B cell (primary cell): ENCODE results near the gene LCE1F. TPM values are rescaled to one million over a fixed set of nuclear protein-coding genes. Genes with fewer than 3 reads are reported as not detected.

Source experiments
- ATAC-seq: fragments of 200-7000 bp; cut with Tn5 transposase; one replicate; pipeline ENCODE4 v1.10.0; 2021; ENCODE audit warnings: low read depth, mild to moderate bottlenecking, moderate number of reproducible peaks, moderate library complexity
- CTCF ChIA-PET: fragments of 350-600 bp; sonication (Branson Sonifier 250); formaldehyde crosslinking; loops from one replicate; lab custom pipeline; 2021; ENCODE audit warnings: antibody characterized with exemption, inconsistent platforms; lab: Charles Lee
- POLR2A ChIA-PET: fragments of 350-600 bp; sonication (Branson Sonifier 250); formaldehyde crosslinking; loops from one replicate; lab custom pipeline; 2021; ENCODE audit warnings: antibody characterized with exemption; lab: Charles Lee
- DNase-seq: peaks from one replicate; pipeline ENCODE4 v3.0.0; 2013
- H2AFZ ChIP-seq: 2 replicates; pipeline ENCODE4 v1.6.1; 2012; ENCODE audit warnings: mild to moderate bottlenecking, low read depth, low read length; ENCODE audit not compliant: insufficient read depth, poor library complexity, severe bottlenecking
- H3K27ac ChIP-seq, 2 donors: 1 replicate in 1 of 2; 2 replicates in 1 of 2; pipeline ENCODE4 v1.5.1; 2012 to 2013; ENCODE audit warnings: low read length in 2 of 2, mild to moderate bottlenecking in 2 of 2, moderate library complexity in 1 of 2
- H3K27me3 ChIP-seq, 4 experiments: fragments of 200-600 bp in 1 of 4; sonication (generic) in 1 of 4; replicated peaks in 1 of 4; 1 replicate in 2 of 4; 2 replicates in 2 of 4; pipeline versions ENCODE4 v1.6.1 to v1.7.0; 2013 to 2016; ENCODE audit warnings: low read length in 3 of 4, mild to moderate bottlenecking in 2 of 4, mixed read lengths in 1 of 4, moderate library complexity in 1 of 4; ENCODE audit not compliant: insufficient read depth in 4 of 4, control insufficient read depth in 3 of 4; ENCODE audit errors: control extremely low read depth in 1 of 4
- H3K36me3 ChIP-seq, 2 experiments: replicated peaks in 1 of 2; 1 replicate in 1 of 2; 2 replicates in 1 of 2; pipeline versions ENCODE4 v1.6.1 to v1.7.1; 2013; ENCODE audit warnings: low read length in 1 of 2; ENCODE audit not compliant: insufficient read depth in 2 of 2, control insufficient read depth in 1 of 2; ENCODE audit errors: control extremely low read depth in 1 of 2, extremely low read depth in 1 of 2
- H3K4me1 ChIP-seq, 2 donors: fragments of 200-600 bp in 1 of 2; sonication (generic) in 1 of 2; 1 replicate in 1 of 2; 2 replicates in 1 of 2; pipeline versions ENCODE4 v1.5.1 to v1.6.1; 2013 to 2017; ENCODE audit warnings: low read length in 2 of 2; ENCODE audit not compliant: control insufficient read depth in 2 of 2, insufficient read depth in 2 of 2
- H3K4me2 ChIP-seq: replicated peaks from 2 replicates; pipeline ENCODE3; 2012; ENCODE audit warnings: mild to moderate bottlenecking, low read depth, low read length; ENCODE audit not compliant: poor library complexity, severe bottlenecking
- H3K4me3 ChIP-seq, 5 experiments: fragments of 200-600 bp in 1 of 5; sonication (generic) in 1 of 5; 1 replicate in 3 of 5; 2 replicates in 2 of 5; pipeline versions ENCODE4 v1.5.1 to v1.7.0; 2011 to 2016; ENCODE audit warnings: low read length in 4 of 5, mild to moderate bottlenecking in 4 of 5, low read depth in 2 of 5, control low read depth in 1 of 5, moderate library complexity in 1 of 5; ENCODE audit not compliant: insufficient read depth in 1 of 5; ENCODE audit errors: control extremely low read depth in 1 of 5, extremely low read depth in 1 of 5
- H3K79me2 ChIP-seq: fragments of 200-600 bp; sonication (generic); one replicate; pipeline ENCODE4 v1.6.0; 2016; ENCODE audit warnings: low read length; ENCODE audit not compliant: control insufficient read depth, insufficient read depth
- H3K9ac ChIP-seq: fragments of 200-600 bp; sonication (generic); 2 replicates; pipeline ENCODE4 v1.6.1; 2017; ENCODE audit warnings: mild to moderate bottlenecking, low read length, moderate library complexity
- H3K9me3 ChIP-seq, 3 donors: one replicate each; pipeline versions ENCODE4 v1.6.1 to v1.7.1; 2013; ENCODE audit warnings: low read length in 2 of 3; ENCODE audit not compliant: control insufficient read depth in 2 of 3, insufficient read depth in 1 of 3; ENCODE audit errors: control extremely low read depth in 1 of 3
- H4K20me1 ChIP-seq: 2 replicates; pipeline ENCODE4 v1.6.0; 2012; ENCODE audit warnings: mild to moderate bottlenecking, low read length; ENCODE audit not compliant: insufficient read depth, control insufficient read depth, poor library complexity, severe bottlenecking
- H3K27ac Mint-ChIP-seq: one replicate; pipeline ENCODE4 v1.8.0; 2021; ENCODE audit warnings: mixed read lengths
- H3K27me3 Mint-ChIP-seq: one replicate; pipeline ENCODE4 v1.8.0; 2021; ENCODE audit warnings: mixed read lengths
- H3K4me1 Mint-ChIP-seq: one replicate; pipeline ENCODE4 v1.8.0; 2021; ENCODE audit warnings: mixed read lengths
- H3K4me3 Mint-ChIP-seq: one replicate; pipeline ENCODE4 v1.8.0; 2021; ENCODE audit warnings: mixed read lengths
- H3K9me3 Mint-ChIP-seq: one replicate; pipeline ENCODE4 v1.8.0; 2022; ENCODE audit warnings: mixed read lengths; ENCODE audit not compliant: insufficient read depth
- CTCF ChIP-seq: fragments of 200-600 bp; IDR thresholded peaks from one replicate; pipeline ENCODE4 v1.8.0; 2022; ENCODE audit warnings: antibody characterized with exemption, mild to moderate bottlenecking
- EZH2 ChIP-seq: IDR thresholded peaks from 2 replicates; pipeline ENCODE4 v1.6.1; 2012; ENCODE audit warnings: borderline replicate concordance, low read depth, mild to moderate bottlenecking, moderate library complexity, low read length; ENCODE audit not compliant: insufficient read depth, poor library complexity, severe bottlenecking
- WGBS: methylation state at CpG from one replicate; pipeline ENCODE4 v1.1.5; 2013; ENCODE audit warnings: missing lambda C conversion rate; ENCODE audit not compliant: insufficient coverage; 5-methylcytosine and 5-hydroxymethylcytosine counted together
- intact Hi-C: fragments of 100-400 bp; cut with micrococcal nuclease; formaldehyde crosslinking; loops from one replicate; pipeline ENCODE4 v1.10.0; 2022
- polyA plus RNA-seq: library from polyadenylated mRNA; depleted of rRNA; stranded (reverse); fragments of >200 nt; gene quantifications from 2 replicates; pipeline ENCODE4 v1.2.3, GENCODE V29; 2012
- total RNA-seq, 2 donors: library from RNA; stranded (reverse); fragments of 120-200 nt in 1 of 2; gene quantifications; 1 replicate in 1 of 2; 2 replicates in 1 of 2; pipeline versions ENCODE4 v1.2.3 to v1.2.4, GENCODE V29; 2013 to 2022

The LCE1F gene
- total and polyA plus RNA-seq, 2 donors (not counting 1 experiment from before 2014, with no cell fraction given), result not detected

- H3K27ac ChIP-seq, result no peak overlapping the region
- no peak for DNase-seq
- Mint-ChIP-seq H3K4me3 (no peak overlapping the region), H3K4me1 (no peaks in the 10 kb centered on the region), H3K27ac (no peak overlapping the region), H3K9me3 (no peaks in the 10 kb centered on the region), H3K27me3 (peaks cover 25% of the 10 kb centered on the region)
- TF ChIP-seq EZH2, result no peak
- no peak for TF ChIP-seq CTCF
- H3K9ac ChIP-seq, result no peak overlapping the region
- CTCF ChIA-PET, result no interaction called here
- WGBS, result 100% methylated on average over 3 of the region's 5 CpGs
- intact Hi-C loops, result no loop called here
- no peaks in the 10 kb centered on the region for H3K79me2 ChIP-seq
- H3K36me3 ChIP-seq, result no peaks in the 10 kb centered on the region
- no peaks in the 10 kb centered on the region for H3K9me3 ChIP-seq
- no peak overlapping the region for H2AFZ ChIP-seq
- no peaks in the 10 kb centered on the region for H4K20me1 ChIP-seq
- no peak for ATAC-seq
- no peak overlapping the region for H3K4me3 ChIP-seq
- no peak overlapping the region for H3K4me2 ChIP-seq
- POLR2A ChIA-PET, result no interaction called here
- H3K4me1 ChIP-seq, result no peaks in the 10 kb centered on the region
- H3K27me3 ChIP-seq, result peaks cover 0 to 9% (median 2%) of the 10 kb centered on the region in 4 experiments
These were observed 36.9 kb upstream of the LCE1F start for GRCh38 chr1:152737997-152738396.

GRCh38 chr1:152739841-152740240, 35.1 kb upstream of the LCE1F start:
- ATAC-seq, result no peak
- Histone ChIP-seq H2AFZ (no peak overlapping the region), H3K36me3 (no peaks in the 10 kb centered on the region), H3K4me1 (no peaks in the 10 kb centered on the region), H4K20me1 (no peaks in the 10 kb centered on the region), H3K9me3 (no peaks in the 10 kb centered on the region), H3K9ac (no peak overlapping the region), H3K79me2 (no peaks in the 10 kb centered on the region), H3K4me3 (no peak overlapping the region), H3K27ac (no peak overlapping the region), H3K4me2 (no peak overlapping the region), H3K27me3 (peaks cover 0 to 9% (median 2%) of the 10 kb centered on the region in 4 experiments)
- POLR2A ChIA-PET, result no interaction called here
- Mint-ChIP-seq H3K4me1 (no peaks in the 10 kb centered on the region), H3K27me3 (peaks cover 30% of the 10 kb centered on the region), H3K9me3 (no peaks in the 10 kb centered on the region), H3K27ac (no peak overlapping the region), H3K4me3 (no peak overlapping the region)
- CTCF ChIA-PET, result no interaction called here
- intact Hi-C loops, result no loop called here
- no peak for DNase-seq
- WGBS, result 92% methylated on average over 2 of the region's 3 CpGs
- TF ChIP-seq CTCF (no peak), EZH2 (no peak)
